ENCODE measurements around the gene ANKRD33B.

The ANKRD33B gene

GRCh38 chr5:10528056-10528816 lies 35.6 kb upstream of the ANKRD33B start:
- no peak overlapping the region for H3K4me3 ChIP-seq (ENCODE audit: low read length)
- H3K27ac ChIP-seq (ENCODE audit: low read depth, low read length), result no peak overlapping the region
- H3K4me1 ChIP-seq (ENCODE audit: control insufficient read depth, insufficient read depth, low read length), result no peaks in the 10 kb centered on the region
- no peak overlapping the region for H3K9ac ChIP-seq (ENCODE audit: low read length)
- no peaks in the 10 kb centered on the region for H3K36me3 ChIP-seq (ENCODE audit: control insufficient read depth, insufficient read depth, low read length)
- H3K27me3 ChIP-seq (ENCODE audit: control insufficient read depth, insufficient read depth, low read length), result no peaks in the 10 kb centered on the region

GRCh38 chr5:10528827-10529226 lies 35.0 kb upstream of the ANKRD33B start:
- Histone ChIP-seq H3K9ac (ENCODE audit: low read length) (no peak overlapping the region), H3K27ac (ENCODE audit: low read depth, low read length) (no peak overlapping the region), H3K4me3 (ENCODE audit: low read length) (no peak overlapping the region), H3K36me3 (ENCODE audit: control insufficient read depth, insufficient read depth, low read length) (no peaks in the 10 kb centered on the region), H3K4me1 (ENCODE audit: control insufficient read depth, insufficient read depth, low read length) (no peaks in the 10 kb centered on the region), H3K27me3 (ENCODE audit: control insufficient read depth, insufficient read depth, low read length) (no peaks in the 10 kb centered on the region)

- Histone ChIP-seq H3K4me1 (ENCODE audit: control insufficient read depth, insufficient read depth, low read length) (no peaks in the 10 kb centered on the region), H3K27ac (ENCODE audit: low read depth, low read length) (no peak overlapping the region), H3K4me3 (ENCODE audit: low read length) (no peak overlapping the region), H3K36me3 (ENCODE audit: control insufficient read depth, insufficient read depth, low read length) (no peaks in the 10 kb centered on the region), H3K9ac (ENCODE audit: low read length) (no peak overlapping the region), H3K27me3 (ENCODE audit: control insufficient read depth, insufficient read depth, low read length) (no peaks in the 10 kb centered on the region)
Measured at GRCh38 chr5:10530601-10531320, 33.1 kb upstream of the ANKRD33B start.

GRCh38 chr5:10532421-10532820 lies 31.4 kb upstream of the ANKRD33B start:
- Histone ChIP-seq H3K9ac (ENCODE audit: low read length) (no peak overlapping the region), H3K36me3 (ENCODE audit: control insufficient read depth, insufficient read depth, low read length) (no peaks in the 10 kb centered on the region), H3K27me3 (ENCODE audit: control insufficient read depth, insufficient read depth, low read length) (no peaks in the 10 kb centered on the region), H3K4me3 (ENCODE audit: low read length) (no peak overlapping the region), H3K27ac (ENCODE audit: low read depth, low read length) (no peak overlapping the region), H3K4me1 (ENCODE audit: control insufficient read depth, insufficient read depth, low read length) (no peaks in the 10 kb centered on the region)

GRCh38 chr5:10533226-10533625 lies 30.6 kb upstream of the ANKRD33B start:
- Histone ChIP-seq H3K27me3 (ENCODE audit: control insufficient read depth, insufficient read depth, low read length) (no peaks in the 10 kb centered on the region), H3K27ac (ENCODE audit: low read depth, low read length) (no peak overlapping the region), H3K4me1 (ENCODE audit: control insufficient read depth, insufficient read depth, low read length) (no peaks in the 10 kb centered on the region), H3K36me3 (ENCODE audit: control insufficient read depth, insufficient read depth, low read length) (no peaks in the 10 kb centered on the region), H3K4me3 (ENCODE audit: low read length) (no peak overlapping the region), H3K9ac (ENCODE audit: low read length) (no peak overlapping the region)

GRCh38 chr5:10534561-10535530 lies 29.0 kb upstream of the ANKRD33B start:
- Histone ChIP-seq H3K27me3 (ENCODE audit: control insufficient read depth, insufficient read depth, low read length) (no peaks in the 10 kb centered on the region), H3K9ac (ENCODE audit: low read length) (no peak overlapping the region), H3K36me3 (ENCODE audit: control insufficient read depth, insufficient read depth, low read length) (no peaks in the 10 kb centered on the region), H3K4me1 (ENCODE audit: control insufficient read depth, insufficient read depth, low read length) (no peaks in the 10 kb centered on the region), H3K4me3 (ENCODE audit: low read length) (no peak overlapping the region), H3K27ac (ENCODE audit: low read depth, low read length) (peak overlapping the region; percentile 38)

GRCh38 chr5:10536511-10536910 lies 27.4 kb upstream of the ANKRD33B start:
- Histone ChIP-seq H3K27me3 (ENCODE audit: control insufficient read depth, insufficient read depth, low read length) (peaks cover 3% of the 10 kb centered on the region), H3K4me3 (ENCODE audit: low read length) (no peak overlapping the region), H3K9ac (ENCODE audit: low read length) (no peak overlapping the region), H3K27ac (ENCODE audit: low read depth, low read length) (no peak overlapping the region), H3K36me3 (ENCODE audit: control insufficient read depth, insufficient read depth, low read length) (no peaks in the 10 kb centered on the region), H3K4me1 (ENCODE audit: control insufficient read depth, insufficient read depth, low read length) (no peaks in the 10 kb centered on the region)

- H3K4me1 ChIP-seq (ENCODE audit: control insufficient read depth, insufficient read depth, low read length), result no peaks in the 10 kb centered on the region
Measured at GRCh38 chr5:10536931-10537579, 26.8 kb upstream of the ANKRD33B start.

GRCh38 chr5:10537624-10538023 lies 26.2 kb upstream of the ANKRD33B start:
- Histone ChIP-seq H3K4me1 (ENCODE audit: control insufficient read depth, insufficient read depth, low read length) (no peaks in the 10 kb centered on the region), H3K27me3 (ENCODE audit: control insufficient read depth, insufficient read depth, low read length) (peaks cover 3% of the 10 kb centered on the region), H3K27ac (ENCODE audit: low read depth, low read length) (no peak overlapping the region), H3K9ac (ENCODE audit: low read length) (no peak overlapping the region), H3K36me3 (ENCODE audit: control insufficient read depth, insufficient read depth, low read length) (no peaks in the 10 kb centered on the region), H3K4me3 (ENCODE audit: low read length) (no peak overlapping the region)

More at GRCh38 chr5:10536931-10537579, 26.8 kb upstream of the ANKRD33B start:
- Histone ChIP-seq H3K36me3 (ENCODE audit: control insufficient read depth, insufficient read depth, low read length) (no peaks in the 10 kb centered on the region), H3K9ac (ENCODE audit: low read length) (no peak overlapping the region), H3K27me3 (ENCODE audit: control insufficient read depth, insufficient read depth, low read length) (peaks cover 3% of the 10 kb centered on the region), H3K4me3 (ENCODE audit: low read length) (peak overlapping the region; percentile 23), H3K27ac (ENCODE audit: low read depth, low read length) (no peak overlapping the region)

- no peak overlapping the region for H3K4me3 ChIP-seq (ENCODE audit: low read length)
- H3K4me1 ChIP-seq (ENCODE audit: control insufficient read depth, insufficient read depth, low read length), result no peaks in the 10 kb centered on the region
- no peak overlapping the region for H3K27ac ChIP-seq (ENCODE audit: low read depth, low read length)
- H3K27me3 ChIP-seq (ENCODE audit: control insufficient read depth, insufficient read depth, low read length), result peaks cover 3% of the 10 kb centered on the region
- H3K36me3 ChIP-seq (ENCODE audit: control insufficient read depth, insufficient read depth, low read length), result no peaks in the 10 kb centered on the region
- H3K9ac ChIP-seq (ENCODE audit: low read length), result no peak overlapping the region
Measured at GRCh38 chr5:10538103-10538788, 25.6 kb upstream of the ANKRD33B start.

- Histone ChIP-seq H3K4me3 (ENCODE audit: low read length) (no peak overlapping the region), H3K4me1 (ENCODE audit: control insufficient read depth, insufficient read depth, low read length) (no peaks in the 10 kb centered on the region), H3K27me3 (ENCODE audit: control insufficient read depth, insufficient read depth, low read length) (peaks cover 3% of the 10 kb centered on the region), H3K9ac (ENCODE audit: low read length) (no peak overlapping the region), H3K27ac (ENCODE audit: low read depth, low read length) (no peak overlapping the region), H3K36me3 (ENCODE audit: control insufficient read depth, insufficient read depth, low read length) (no peaks in the 10 kb centered on the region)
Measured at GRCh38 chr5:10538789-10539686, 24.8 kb upstream of the ANKRD33B start.

Data from rectal smooth muscle tissue (tissue), 1 donor.